Astrocyte of the cerebellum (primary cell): ENCODE measurements around the gene SLC27A4.
A peak's percentile ranks its signal among the peaks of the same experiment; 100 is the strongest.

Experiments used
- DNase-seq: peaks from one replicate; pipeline ENCODE4 v3.0.0-alpha.2; 2011; ENCODE audit warnings: low read depth
- H3K4me3 ChIP-seq: 2 replicates; pipeline ENCODE4 v1.5.1; 2011; ENCODE audit warnings: mild to moderate bottlenecking, low read depth, low read length, moderate library complexity
- CTCF ChIP-seq: IDR thresholded peaks from 2 replicates; pipeline ENCODE4 v1.5.1; 2012; ENCODE audit warnings: low read length, low read depth, moderate library complexity, mild to moderate bottlenecking; ENCODE audit errors: missing control alignments
- in situ Hi-C: cut with HindIII; loops from 2 replicates; pipeline ENCODE4 v1.10.0; 2017; ENCODE audit warnings: low sequenced_read_pairs

The SLC27A4 gene

GRCh38 chr9:128339761-128340690 is at the start of gene SLC27A4:
Gene SLC27A4 (plus strand): TSS chr9:128340527. CDS start chr9:128343133, 2,606 bp downstream.
- in situ Hi-C loops, result no loop called here
- TF ChIP-seq CTCF, result no peak

GRCh38 chr9:128292009-128292408 is 48.3 kb upstream of the SLC27A4 start:
- no peak overlapping the region for H3K4me3 ChIP-seq

More at GRCh38 chr9:128339761-128340690, at the start of gene SLC27A4:
- H3K4me3 ChIP-seq, result peak within 1 kb of the TSS; percentile 74
- DNase-seq, result no peak

GRCh38 chr9:128293091-128293490 is 47.2 kb upstream of the SLC27A4 start:
- TF ChIP-seq CTCF, result no peak
- no peak for DNase-seq
- H3K4me3 ChIP-seq, result no peak overlapping the region
- in situ Hi-C loops, result no loop called here

More at GRCh38 chr9:128292009-128292408, 48.3 kb upstream of the SLC27A4 start:
- TF ChIP-seq CTCF, result no peak
- no peak for DNase-seq
- in situ Hi-C loops, result no loop called here

GRCh38 chr9:128294142-128294541 is 46.2 kb upstream of the SLC27A4 start:
- no peak for TF ChIP-seq CTCF
- in situ Hi-C loops, result no loop called here
- no peak for DNase-seq
- H3K4me3 ChIP-seq, result no peak overlapping the region

GRCh38 chr9:128296340-128297220 is 43.7 kb upstream of the SLC27A4 start:
- H3K4me3 ChIP-seq, result no peak overlapping the region
- in situ Hi-C loops, result no loop called here
- no peak for DNase-seq
- no peak for TF ChIP-seq CTCF

GRCh38 chr9:128297221-128297773 is 43.0 kb upstream of the SLC27A4 start:
- H3K4me3 ChIP-seq, result no peak overlapping the region
- in situ Hi-C loops, result no loop called here
- DNase-seq, result no peak
- TF ChIP-seq CTCF, result no peak
